HT1080 (cell line): Measurements from ENCODE around the gene ATP5ME. TPM values are rescaled to one million over a fixed set of nuclear protein-coding genes. Genes with fewer than 3 reads are reported as not detected.

Source experiments
- DNase-seq: peaks from one replicate; pipeline ENCODE4 v3.0.0-alpha.2; 2015; ENCODE audit warnings: low read depth
- total RNA-seq: library from RNA; depleted of rRNA; stranded (reverse); fragments of >200 nt; shearing (Covaris generic); gene quantifications from 2 replicates; pipeline ENCODE4 v1.2.3, GENCODE V29; 2014; rRNA removed

The ATP5ME gene
- total RNA-seq, 1 experiment from 2014 or later: 214 TPM

DNA sequence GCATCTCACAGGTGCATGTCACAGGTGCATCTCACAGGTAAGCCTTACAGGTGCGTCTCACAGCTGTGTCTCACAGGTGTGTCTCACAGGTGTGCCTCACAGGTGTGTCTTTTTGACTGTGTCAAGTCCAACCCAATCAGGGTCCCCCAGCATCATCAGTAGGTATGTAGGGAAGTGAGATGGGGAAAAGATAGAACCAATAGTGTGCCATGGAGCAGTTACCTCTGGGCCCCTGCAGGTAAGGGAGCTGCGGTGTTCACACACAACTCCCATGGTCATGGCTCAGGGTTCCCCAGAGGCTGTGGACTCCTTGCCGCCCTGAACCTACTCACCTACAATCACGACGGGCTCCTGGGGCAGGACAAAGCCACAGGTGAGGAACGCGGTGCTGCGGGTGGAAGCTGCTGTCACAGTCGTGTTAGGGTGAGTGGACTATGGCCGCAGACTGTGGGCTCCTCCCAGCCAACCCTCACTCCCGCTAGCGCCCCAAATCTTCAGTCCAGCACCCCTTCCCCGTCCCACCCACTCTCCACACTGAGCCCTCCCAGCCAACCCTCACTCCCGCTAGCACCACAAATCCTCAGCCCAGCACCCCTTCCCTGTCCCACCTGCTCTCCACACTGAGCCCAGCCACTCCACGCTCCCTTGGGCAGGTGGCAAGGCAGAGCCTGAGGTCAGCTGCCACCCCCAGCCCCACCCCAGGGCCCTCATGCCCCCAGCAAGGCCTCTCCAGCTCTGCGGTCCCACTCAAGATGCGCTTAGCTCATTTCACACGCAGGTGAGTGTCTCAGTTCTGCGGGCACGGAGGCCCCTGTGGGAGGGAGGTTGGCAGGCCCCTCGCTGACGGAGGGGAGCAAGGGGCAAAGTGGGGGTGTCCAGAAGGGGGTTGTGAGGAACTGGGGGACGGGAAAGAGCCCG lies 50.8 kb downstream of the ATP5ME start:
- no peak for DNase-seq

Other genes with a start within 250 kb of the ATP5ME start
- gene ZNF721, start 175.1 kb downstream of the ATP5ME start, total RNA-seq: 23.0 and 25.7 TPM in 2 replicates
- 44.2 and 45.0 TPM in 2 replicates for gene PIGG, start 175.1 kb downstream of the ATP5ME start, total RNA-seq
- not detected in 2 replicates for gene TMEM271, start 98.0 kb downstream of the ATP5ME start, total RNA-seq
- gene PDE6B, start 48.7 kb downstream of the ATP5ME start, total RNA-seq: 0.03 and 0.18 TPM in 2 replicates
- 4.9 and 8.5 TPM in 2 replicates for gene MYL5, start 266 bp upstream of the ATP5ME start, total RNA-seq
- gene SLC49A3, start 14.9 kb upstream of the ATP5ME start, total RNA-seq: 0.07 TPM in 1 of 2 replicates, not detected in the other
- gene PCGF3, start 31.6 kb upstream of the ATP5ME start, total RNA-seq: 30.9 and 34.9 TPM in 2 replicates
- gene CPLX1, start 151.9 kb upstream of the ATP5ME start, total RNA-seq: not detected in 2 replicates